DMS 273 (cell line): ENCODE results near the gene CCL18.
"Not testable (repeated sequence)": the region's sequence is repeated elsewhere in the genome, so short reads cannot be mapped to it uniquely, and the experiment has no call there.

Experiments used
- DNase-seq: peaks from one replicate; lab custom pipeline; 2025; ENCODE audit not compliant: unreplicated experiment; lab: John Stamatoyannopoulos, UW

CCL18 gene

GRCh38 chr17:36099004-36099403 lies 34.9 kb downstream of the CCL18 start:
- DNase-seq: not testable (repeated sequence)

DNA sequence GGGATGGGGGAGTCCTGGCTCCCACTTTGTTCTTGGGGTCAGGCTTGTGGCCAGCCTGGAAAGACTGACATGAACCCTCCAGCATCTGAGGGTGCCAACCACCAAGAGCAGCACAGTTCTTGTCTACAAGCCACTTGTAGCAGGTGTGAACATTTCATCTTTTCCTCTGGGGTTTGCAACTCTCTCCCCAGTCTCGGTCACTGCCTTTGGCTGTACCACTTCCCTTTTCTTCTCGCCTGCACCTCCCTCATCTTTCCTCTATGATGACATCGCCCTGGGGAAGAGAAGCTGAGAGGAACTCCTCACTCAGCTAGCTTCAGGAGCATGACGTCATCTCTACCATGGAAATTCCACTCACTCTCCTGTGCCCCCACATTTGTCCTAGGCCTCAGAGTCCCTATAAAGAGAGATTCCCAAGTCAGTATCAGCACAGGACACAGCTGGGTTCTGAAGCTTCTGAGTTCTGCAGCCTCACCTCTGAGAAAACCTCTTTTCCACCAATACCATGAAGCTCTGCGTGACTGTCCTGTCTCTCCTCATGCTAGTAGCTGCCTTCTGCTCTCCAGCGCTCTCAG lies 39.4 kb downstream of the CCL18 start, which contains the start of gene CCL4:
TSS of gene CCL4 (plus strand) at position 427 of the 575 bp plus-strand sequence. CDS start at position 506, 79 bp downstream.
- not testable (repeated sequence) for DNase-seq

DNA sequence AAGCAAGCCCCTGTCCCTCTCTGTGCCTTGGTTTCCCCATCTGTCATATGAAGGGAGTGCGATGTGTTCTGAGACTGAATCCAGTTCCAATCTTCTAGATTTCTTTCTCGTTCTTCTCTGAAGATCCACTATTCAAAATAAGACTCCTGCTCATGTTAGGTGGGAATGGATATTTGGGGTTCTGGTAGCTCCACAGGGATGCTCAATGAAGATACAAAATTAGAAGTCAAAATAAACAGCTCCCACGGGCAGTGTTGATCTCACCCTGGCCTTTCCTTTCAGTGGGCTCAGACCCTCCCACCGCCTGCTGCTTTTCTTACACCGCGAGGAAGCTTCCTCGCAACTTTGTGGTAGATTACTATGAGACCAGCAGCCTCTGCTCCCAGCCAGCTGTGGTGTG lies 40.2 kb downstream of the CCL18 start:
- DNase-seq: not testable (repeated sequence)

DNA sequence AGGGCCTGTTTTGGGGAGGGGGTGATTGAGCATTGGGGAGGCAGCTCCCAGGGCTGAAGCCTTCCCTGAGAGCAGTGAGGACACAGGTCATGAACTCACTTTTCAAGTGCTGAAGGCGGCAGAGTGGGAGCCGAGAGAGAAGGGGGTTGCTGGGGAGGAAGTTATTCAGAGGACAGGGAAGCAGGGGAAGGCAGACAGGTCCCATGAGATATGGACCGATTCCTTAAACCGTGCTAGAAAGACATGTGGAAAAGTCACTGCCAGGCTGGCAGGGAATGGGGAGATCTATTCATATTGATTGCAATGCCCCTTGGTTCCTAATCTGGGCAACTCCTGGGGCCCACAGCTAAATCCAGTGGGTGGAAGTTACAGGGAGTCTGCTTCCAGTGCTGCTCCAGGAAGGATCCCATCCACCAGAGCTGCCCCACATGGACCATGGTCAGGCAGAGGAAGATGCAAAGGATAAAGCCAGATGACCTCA lies 40.7 kb downstream of the CCL18 start:
- DNase-seq: no peak

GRCh38 chr17:36105781-36106492 lies 41.9 kb downstream of the CCL18 start:
- no peak for DNase-seq

DNA sequence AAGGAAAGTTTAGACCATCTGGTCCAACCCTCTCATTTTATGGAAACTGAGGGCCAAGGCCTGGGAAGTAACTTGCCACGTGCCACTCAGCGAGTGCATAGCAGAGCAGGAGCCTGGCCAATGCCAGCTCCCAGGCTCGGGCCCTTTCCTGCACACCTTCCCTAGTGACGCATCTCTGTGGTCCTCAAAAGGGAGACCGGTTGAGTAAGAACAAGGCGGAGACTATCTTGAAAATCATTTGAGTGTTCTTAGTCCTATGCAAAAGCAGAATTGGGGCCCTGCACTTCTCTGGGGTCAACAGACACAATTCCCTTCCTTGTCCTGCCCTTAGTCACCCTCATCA lies 42.4 kb downstream of the CCL18 start:
- no peak for DNase-seq

DNA sequence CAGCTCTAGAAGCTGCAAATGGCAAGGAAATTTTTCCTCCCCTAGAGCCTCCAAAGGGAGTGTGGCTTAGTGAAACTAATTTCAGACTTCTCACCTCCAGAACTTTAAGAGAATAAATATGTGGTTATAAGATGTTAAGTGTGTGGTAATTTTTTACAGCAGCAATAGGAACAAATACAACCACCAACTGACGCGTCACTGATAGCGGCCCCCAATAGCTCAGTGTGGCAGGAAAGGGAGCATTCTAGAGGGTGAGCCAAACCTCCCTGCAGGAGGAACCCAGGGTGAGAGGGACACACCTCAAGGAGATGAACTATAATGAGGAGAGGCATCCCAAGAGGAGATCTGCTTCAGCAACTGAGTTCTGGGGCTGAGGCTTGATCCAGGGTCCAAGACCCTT lies 43.6 kb downstream of the CCL18 start:
- no peak for DNase-seq

GRCh38 chr17:36108265-36108664 lies 44.2 kb downstream of the CCL18 start:
- not testable (repeated sequence) for DNase-seq

DNA sequence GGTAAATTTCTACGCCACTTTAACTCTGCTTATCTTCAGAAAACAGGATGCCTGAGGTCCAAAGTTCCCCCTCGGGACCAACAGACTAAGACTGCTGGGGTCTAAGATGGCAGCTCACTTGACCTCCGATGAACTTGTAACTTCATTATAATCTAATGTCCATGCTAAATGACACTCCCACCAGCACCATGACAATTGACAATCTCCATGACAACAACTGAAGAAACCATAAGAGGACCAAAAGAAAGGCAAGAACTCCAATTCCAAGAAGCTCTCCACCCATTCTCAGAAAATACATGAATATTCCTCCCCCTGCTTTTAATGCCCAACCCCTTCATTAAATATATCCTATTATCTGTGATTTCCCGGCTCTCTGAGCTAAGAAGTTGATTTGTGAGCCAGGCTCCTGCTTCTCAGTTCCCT lies 47.0 kb downstream of the CCL18 start:
- DNase-seq: no peak

DNA sequence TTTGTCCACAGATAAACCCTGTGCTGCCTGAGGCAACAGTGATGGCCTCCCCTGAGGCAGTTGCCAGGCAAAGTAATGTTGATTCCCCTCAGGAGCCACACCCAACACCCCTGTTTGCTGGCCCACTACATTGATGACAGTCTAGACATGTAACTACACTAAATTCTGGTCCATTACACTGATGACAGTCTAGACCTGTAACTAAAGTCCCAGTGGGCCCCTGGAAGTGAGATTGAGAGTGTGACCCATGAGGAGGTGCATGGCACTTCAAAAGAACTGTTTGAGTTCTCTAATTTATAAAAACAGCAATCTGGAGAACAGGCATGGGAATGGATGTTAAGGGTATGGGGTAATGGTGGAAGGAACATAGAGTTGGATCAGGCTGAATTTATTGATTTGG lies 48.5 kb downstream of the CCL18 start:
- no peak for DNase-seq

GRCh38 chr17:36113131-36113530 lies 49.1 kb downstream of the CCL18 start:
- not testable (repeated sequence) for DNase-seq

GRCh38 chr17:36114971-36115648 lies 51.0 kb downstream of the CCL18 start:
- not testable (repeated sequence) for DNase-seq

DNA sequence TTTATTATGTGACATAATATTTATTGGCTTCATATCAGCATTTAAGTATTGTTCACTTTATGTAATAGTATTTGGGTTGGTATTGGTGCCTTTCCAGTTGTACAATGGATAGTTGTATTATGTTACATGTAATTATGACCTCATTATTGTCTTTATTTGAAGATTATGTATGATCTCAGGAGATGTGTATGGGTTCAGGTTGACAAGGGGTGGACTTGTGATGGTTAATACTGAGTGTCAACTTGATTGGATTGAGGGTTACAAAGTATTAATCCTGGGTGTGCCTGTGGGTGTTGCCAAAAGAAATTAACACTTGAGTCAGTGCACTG lies 51.5 kb downstream of the CCL18 start:
- not testable (repeated sequence) for DNase-seq

DNA sequence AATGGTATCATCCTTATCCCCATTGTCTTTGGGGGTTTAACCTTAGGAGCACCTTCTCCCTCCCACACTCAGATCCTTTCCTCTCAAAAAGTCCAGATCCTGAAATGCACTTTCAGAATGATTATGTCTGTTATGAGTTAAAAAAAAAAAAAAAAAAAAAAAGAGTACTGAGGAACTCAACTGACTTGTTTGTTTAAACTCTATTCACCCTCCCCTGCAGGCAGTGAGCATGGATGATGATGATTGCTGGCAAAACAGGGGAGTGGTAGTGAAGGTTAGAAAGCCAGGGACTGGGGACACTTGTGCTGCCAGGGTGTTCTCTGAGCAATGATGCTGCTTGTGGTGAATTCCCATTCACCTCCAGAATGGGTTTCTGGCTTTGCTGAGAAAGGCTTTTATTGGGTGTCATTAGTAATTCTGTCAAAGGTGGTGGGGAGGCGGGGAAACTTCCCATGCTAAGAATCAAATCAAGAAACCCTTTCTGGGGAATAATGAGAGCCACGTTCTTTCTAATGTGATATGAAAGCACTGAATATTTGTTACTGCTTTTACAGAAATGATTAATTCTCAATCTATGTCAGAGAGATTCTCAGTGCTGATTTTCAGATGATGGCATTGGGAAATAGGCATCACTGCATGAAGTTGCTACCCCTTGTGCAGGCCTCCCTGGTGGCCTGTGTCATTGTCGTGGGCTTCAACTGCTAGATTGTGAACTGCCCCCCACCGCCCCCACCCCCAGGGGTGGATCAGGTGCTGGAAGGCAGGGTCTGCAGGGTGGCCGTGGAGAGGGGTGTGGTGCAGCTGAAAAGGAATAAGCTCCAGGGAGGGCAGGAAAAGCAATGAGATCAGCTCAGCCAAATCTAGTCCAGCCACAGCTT lies 53.7 kb downstream of the CCL18 start:
- DNase-seq: no peak

DNA sequence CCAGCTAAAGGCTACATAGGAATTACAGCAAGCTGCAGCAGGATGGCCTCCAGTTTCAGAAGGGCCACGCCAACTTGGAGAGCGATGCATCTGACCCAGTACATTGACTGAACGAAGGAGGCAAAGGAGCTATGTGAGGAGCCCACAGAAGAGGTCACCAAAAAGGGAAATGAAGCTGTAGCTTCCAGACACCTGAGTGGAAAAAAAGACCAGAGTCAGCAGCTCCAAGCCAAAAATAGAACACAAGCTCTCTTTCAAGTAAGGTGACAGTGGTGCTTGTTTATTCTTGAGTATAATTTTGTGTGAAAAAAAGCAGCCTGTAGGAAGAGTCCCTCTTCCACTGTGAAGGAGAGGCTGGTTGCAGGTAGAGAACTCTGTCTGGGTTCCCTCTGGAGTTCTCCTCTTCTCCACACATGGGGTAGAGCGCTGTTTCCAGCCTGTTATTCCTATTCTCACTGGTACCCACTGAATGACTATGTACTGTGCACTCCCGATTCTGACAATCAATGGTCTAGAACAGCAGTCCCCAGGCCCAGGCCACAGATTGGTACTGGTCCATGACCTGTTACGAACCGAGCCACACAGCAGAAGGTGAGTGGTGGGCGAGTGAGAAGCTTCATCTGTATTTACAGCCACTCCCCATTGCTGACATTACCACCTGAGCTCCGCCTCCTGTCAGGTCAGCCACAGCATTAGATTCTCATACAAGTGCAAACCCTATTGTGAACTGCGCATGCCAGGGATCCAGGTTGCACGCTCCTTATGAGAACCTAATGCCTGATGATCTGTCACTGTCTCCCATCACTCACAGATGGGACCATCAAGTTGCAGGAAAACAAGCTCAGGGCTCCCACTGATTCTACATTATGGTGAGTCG lies 54.6 kb downstream of the CCL18 start:
- peak; percentile 13 for DNase-seq

DNA sequence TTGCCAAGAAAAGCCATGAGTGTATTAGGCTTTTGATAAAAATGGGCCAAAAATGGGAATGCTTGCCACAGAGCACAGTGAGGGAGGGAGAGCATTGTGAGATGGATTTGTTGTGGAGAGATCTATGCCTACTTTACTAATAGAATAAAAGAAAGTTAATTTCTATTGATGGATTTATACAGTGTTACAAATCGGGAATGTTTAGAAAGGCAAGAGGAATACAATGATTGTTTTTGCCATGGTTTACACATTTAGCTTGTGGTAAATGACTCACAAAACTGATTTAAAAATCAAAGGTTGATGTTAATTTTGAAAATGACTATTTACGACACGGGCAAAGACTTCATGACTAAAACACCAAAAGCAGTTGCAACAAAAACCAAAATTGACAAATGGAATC lies 56.1 kb downstream of the CCL18 start:
- DNase-seq: no peak

- DNase-seq: not testable (repeated sequence)
These were observed 57.0 kb downstream of the CCL18 start for GRCh38 chr17:36121099-36121498.
